ENCODE data around the gene LRRC31. TPM values are rescaled to one million over a fixed set of nuclear protein-coding genes. Genes with fewer than 3 reads are reported as not detected.

The LRRC31 gene
- total and polyA plus RNA-seq, 2 donors (not counting 1 experiment from before 2014, with no cell fraction given) = not detected

DNA sequence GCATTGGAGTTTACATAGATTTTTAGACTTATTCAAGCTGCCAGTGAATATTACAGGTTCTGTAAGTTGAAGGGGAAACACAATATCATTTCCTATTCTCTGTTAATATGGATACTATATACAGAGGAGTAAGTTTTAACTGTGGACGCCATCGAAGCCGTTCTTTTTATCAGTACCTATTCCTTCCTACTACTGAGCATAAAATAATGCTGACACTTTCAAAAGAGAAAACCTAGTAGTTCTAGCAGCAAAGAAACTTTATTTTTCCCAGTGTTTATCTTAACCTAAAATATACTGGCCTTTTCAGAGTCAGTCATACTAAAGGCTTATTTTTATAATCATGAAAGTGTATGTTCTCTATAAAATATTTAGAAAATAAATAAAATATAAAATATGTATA is 14.2 kb downstream of the LRRC31 start:
- Histone ChIP-seq H3K4me3 (replicated peaks in 1 of 4; ENCODE audit: control extremely low read depth in 1 of 4, insufficient read depth in 1 of 4, low read depth in 3 of 4, low read length in 4 of 4) (no peak overlapping the region), H3K9ac (ENCODE audit: insufficient read depth, low read length) (no peak overlapping the region), H3K4me2 (ENCODE audit: extremely low read depth, insufficient read depth, low read length) (no peak overlapping the region), H3K79me2 (ENCODE audit: control insufficient read depth, insufficient read depth, low read length) (no peaks in the 10 kb centered on the region), H3K27me3 (ENCODE audit: control insufficient read depth, insufficient read depth, low read length) (peaks cover 3% of the 10 kb centered on the region), H3K27ac (ENCODE audit: insufficient read depth, low read length) (no peak overlapping the region), H3K4me1 (ENCODE audit: control insufficient read depth, extremely low read depth, insufficient read depth, low read length) (no peaks in the 10 kb centered on the region), H4K20me1 (ENCODE audit: control insufficient read depth, extremely low read depth, insufficient read depth, low read length) (no peaks in the 10 kb centered on the region), H2AFZ (ENCODE audit: low read length) (no peak overlapping the region), H3K9me3 (ENCODE audit: control insufficient read depth, insufficient read depth, low read depth, low read length) (no peaks in the 10 kb centered on the region), H3K36me3 (ENCODE audit: control insufficient read depth, insufficient read depth, low read length) (no peaks in the 10 kb centered on the region)
- no peak for TF ChIP-seq EZH2 (IDR thresholded peaks at IDR 0.05; ENCODE audit: low read length, missing control alignments)
- no peak for DNase-seq (ENCODE audit: low read depth in 2 of 2)

- Histone ChIP-seq H3K36me3 (ENCODE audit: control insufficient read depth, insufficient read depth, low read length) (no peaks in the 10 kb centered on the region), H3K9ac (ENCODE audit: insufficient read depth, low read length) (no peak overlapping the region), H3K4me2 (ENCODE audit: extremely low read depth, insufficient read depth, low read length) (no peak overlapping the region), H3K4me3 (replicated peaks in 1 of 4; ENCODE audit: control extremely low read depth in 1 of 4, insufficient read depth in 1 of 4, low read depth in 3 of 4, low read length in 4 of 4) (no peak overlapping the region), H3K4me1 (ENCODE audit: control insufficient read depth, extremely low read depth, insufficient read depth, low read length) (no peaks in the 10 kb centered on the region), H2AFZ (ENCODE audit: low read length) (no peak overlapping the region), H3K27me3 (ENCODE audit: control insufficient read depth, insufficient read depth, low read length) (peaks cover 3% of the 10 kb centered on the region), H3K27ac (ENCODE audit: insufficient read depth, low read length) (no peak overlapping the region), H3K79me2 (ENCODE audit: control insufficient read depth, insufficient read depth, low read length) (no peaks in the 10 kb centered on the region), H4K20me1 (ENCODE audit: control insufficient read depth, extremely low read depth, insufficient read depth, low read length) (no peaks in the 10 kb centered on the region), H3K9me3 (ENCODE audit: control insufficient read depth, insufficient read depth, low read depth, low read length) (no peaks in the 10 kb centered on the region)
- no peak for TF ChIP-seq EZH2 (IDR thresholded peaks at IDR 0.05; ENCODE audit: low read length, missing control alignments)
- TF ChIP-seq, protein P1, sequence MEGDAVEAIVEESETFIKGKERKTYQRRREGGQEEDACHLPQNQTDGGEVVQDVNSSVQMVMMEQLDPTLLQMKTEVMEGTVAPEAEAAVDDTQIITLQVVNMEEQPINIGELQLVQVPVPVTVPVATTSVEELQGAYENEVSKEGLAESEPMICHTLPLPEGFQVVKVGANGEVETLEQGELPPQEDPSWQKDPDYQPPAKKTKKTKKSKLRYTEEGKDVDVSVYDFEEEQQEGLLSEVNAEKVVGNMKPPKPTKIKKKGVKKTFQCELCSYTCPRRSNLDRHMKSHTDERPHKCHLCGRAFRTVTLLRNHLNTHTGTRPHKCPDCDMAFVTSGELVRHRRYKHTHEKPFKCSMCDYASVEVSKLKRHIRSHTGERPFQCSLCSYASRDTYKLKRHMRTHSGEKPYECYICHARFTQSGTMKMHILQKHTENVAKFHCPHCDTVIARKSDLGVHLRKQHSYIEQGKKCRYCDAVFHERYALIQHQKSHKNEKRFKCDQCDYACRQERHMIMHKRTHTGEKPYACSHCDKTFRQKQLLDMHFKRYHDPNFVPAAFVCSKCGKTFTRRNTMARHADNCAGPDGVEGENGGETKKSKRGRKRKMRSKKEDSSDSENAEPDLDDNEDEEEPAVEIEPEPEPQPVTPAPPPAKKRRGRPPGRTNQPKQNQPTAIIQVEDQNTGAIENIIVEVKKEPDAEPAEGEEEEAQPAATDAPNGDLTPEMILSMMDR (conservative IDR thresholded peaks at IDR 0.05 in 1 of 2, IDR thresholded peaks at IDR 0.05 in 1 of 2; ENCODE audit: low read depth in 1 of 2, low read length in 2 of 2) = no peak
- no peak for DNase-seq (ENCODE audit: low read depth in 2 of 2)
Observed at GRCh38 chr3:169850618-169851017, 19.1 kb downstream of the LRRC31 start.

GRCh38 chr3:169848741-169849140 is 21.0 kb downstream of the LRRC31 start:
- H2AFZ ChIP-seq (ENCODE audit: low read length) = no peak overlapping the region
- H3K9me3 ChIP-seq (ENCODE audit: control insufficient read depth, insufficient read depth, low read depth, low read length) = no peaks in the 10 kb centered on the region
- H3K4me1 ChIP-seq (ENCODE audit: control insufficient read depth, extremely low read depth, insufficient read depth, low read length) = no peaks in the 10 kb centered on the region
- H3K27me3 ChIP-seq (ENCODE audit: control insufficient read depth, insufficient read depth, low read length) = no peaks in the 10 kb centered on the region
- H3K9ac ChIP-seq (ENCODE audit: insufficient read depth, low read length) = no peak overlapping the region
- no peak for DNase-seq (ENCODE audit: low read depth in 2 of 2)
- H3K4me3 ChIP-seq (replicated peaks in 1 of 4; ENCODE audit: control extremely low read depth in 1 of 4, insufficient read depth in 1 of 4, low read depth in 3 of 4, low read length in 4 of 4) = no peak overlapping the region
- no peaks in the 10 kb centered on the region for H3K36me3 ChIP-seq (ENCODE audit: control insufficient read depth, insufficient read depth, low read length)
- H4K20me1 ChIP-seq (ENCODE audit: control insufficient read depth, extremely low read depth, insufficient read depth, low read length) = no peaks in the 10 kb centered on the region
- H3K27ac ChIP-seq (ENCODE audit: insufficient read depth, low read length) = no peak overlapping the region
- TF ChIP-seq EZH2 (IDR thresholded peaks at IDR 0.05; ENCODE audit: low read length, missing control alignments) = no peak
- TF ChIP-seq, protein P1 (conservative IDR thresholded peaks at IDR 0.05 in 1 of 2, IDR thresholded peaks at IDR 0.05 in 1 of 2; ENCODE audit: low read depth in 1 of 2, low read length in 2 of 2) = no peak
- no peak overlapping the region for H3K4me2 ChIP-seq (ENCODE audit: extremely low read depth, insufficient read depth, low read length)
- H3K79me2 ChIP-seq (ENCODE audit: control insufficient read depth, insufficient read depth, low read length) = no peaks in the 10 kb centered on the region
